Esophagus muscularis mucosa (tissue), 4 donors: Measurements from ENCODE around the gene COL4A6. TPM values are rescaled to one million over a fixed set of nuclear protein-coding genes. Genes with fewer than 3 reads are reported as not detected.

Experiments used
- DNase-seq: peaks from one replicate; pipeline ENCODE4 v3.0.0-alpha.2; 2017; ENCODE audit errors: extremely low spot score
- H3K27ac ChIP-seq, 4 donors: fragments of 200-600 bp; sonication (generic); replicated peaks in 1 of 4; 1 replicate in 3 of 4; 2 replicates in 1 of 4; pipeline ENCODE4 v1.5.1; 2016 to 2019; ENCODE audit warnings: mild to moderate bottlenecking in 1 of 4
- H3K27me3 ChIP-seq, 4 donors: fragments of 200-600 bp; sonication (generic); one replicate each; pipeline versions ENCODE4 v1.5.1 to v1.6.0; 2016 to 2019
- H3K36me3 ChIP-seq, 4 donors: fragments of 200-600 bp; sonication (generic); one replicate each; pipeline ENCODE4 v1.5.1; 2016 to 2019
- H3K4me1 ChIP-seq, 4 donors: fragments of 200-600 bp; sonication (generic); one replicate each; pipeline ENCODE4 v1.5.1; 2016 to 2019
- H3K4me3 ChIP-seq, 4 donors: fragments of 200-600 bp; sonication (generic); 1 replicate in 2 of 4; 2 replicates in 2 of 4; pipeline ENCODE4 v1.5.1; 2016 to 2019; ENCODE audit warnings: mild to moderate bottlenecking in 4 of 4, moderate library complexity in 1 of 4
- H3K9me3 ChIP-seq, 4 donors: fragments of 200-600 bp; sonication (generic); 1 replicate in 3 of 4; 2 replicates in 1 of 4; pipeline ENCODE4 v1.5.1; 2016 to 2019
- CTCF ChIP-seq, 3 experiments: fragments of 200-600 bp in 2 of 3; fragments of 450-650 bp in 1 of 3; sonication (generic) in 2 of 3; IDR thresholded peaks; one replicate each; pipeline ENCODE4 v1.5.1; 2017 to 2019; ENCODE audit warnings: antibody characterized with exemption in 3 of 3, mild to moderate bottlenecking in 2 of 3, moderate library complexity in 1 of 3
- EP300 ChIP-seq: sonication (generic); formaldehyde crosslinking; IDR thresholded peaks from one replicate; pipeline ENCODE4 v1.6.1; 2017; ENCODE audit warnings: antibody characterized with exemption
- POLR2A ChIP-seq: fragments of 450-650 bp; IDR thresholded peaks from one replicate; pipeline ENCODE4 v1.6.1; 2017; ENCODE audit warnings: antibody characterized with exemption, moderate library complexity, mild to moderate bottlenecking, low read depth
- POLR2AphosphoS5 ChIP-seq, 2 donors: sonication (generic); formaldehyde crosslinking; IDR thresholded peaks; one replicate each; pipeline ENCODE4 v1.6.1; 2017; ENCODE audit warnings: antibody characterized with exemption in 2 of 2
- WGBS: methylation state at CpG from one replicate; pipeline ENCODE4 v1.1.5; 2018; 5-methylcytosine and 5-hydroxymethylcytosine counted together
- intact Hi-C: fragments of 100-400 bp; cut with DNase I; formaldehyde crosslinking; loops from one replicate; pipeline ENCODE4 v1.15.1; 2023
- total RNA-seq, 4 donors: library from RNA; depleted of rRNA; stranded (reverse); fragments of >200 nt; gene quantifications; one replicate each; pipeline versions ENCODE4 v1.1.0 to v1.2.1, GENCODE V29; 2016

The COL4A6 gene
- total RNA-seq, 4 donors from 2014 or later, result 126 to 192 (median 164) TPM

- TF ChIP-seq CTCF (IDR thresholded peaks at IDR 0.05) (no peak), POLR2A (no peak), POLR2AphosphoS5 (IDR thresholded peaks at IDR 0.05) (no peak), EP300 (no peak)
- peak overlapping the region in 1 of 4 donors; percentile 5 for H3K4me3 ChIP-seq
- no peaks in the 10 kb centered on the region for H3K27me3 ChIP-seq
- DNase-seq, result no peak
- peak overlapping the region in 3 of 4 donors; percentile 31 to 58 (median 56) for H3K27ac ChIP-seq
- no peaks in the 10 kb centered on the region for H3K36me3 ChIP-seq
- peaks cover 0 to 42% (median 7%) of the 10 kb centered on the region in 4 donors for H3K4me1 ChIP-seq
- intact Hi-C loops, result no loop called here
- 43% methylated on average over 3 of the region's 3 CpGs for WGBS
- no peaks in the 10 kb centered on the region for H3K9me3 ChIP-seq
Measured at GRCh38 chrX:108464604-108465003, 26.4 kb upstream of the COL4A6 start.

GRCh38 chrX:108456971-108457477 lies 18.8 kb upstream of the COL4A6 start:
- Histone ChIP-seq H3K36me3 (no peaks in the 10 kb centered on the region), H3K27me3 (no peaks in the 10 kb centered on the region), H3K9me3 (no peaks in the 10 kb centered on the region), H3K4me1 (peaks cover 0 to 12% (median 0%) of the 10 kb centered on the region in 4 donors), H3K27ac (peak overlapping the region in 2 of 4 donors; percentile 62 to 67), H3K4me3 (no peak overlapping the region)
- intact Hi-C loops, result no loop called here
- whole genome bisulfite sequencing, result 38% methylated on average over 4 of the region's 4 CpGs
- no peak for TF ChIP-seq EP300
- no peak for TF ChIP-seq CTCF (IDR thresholded peaks at IDR 0.05)
- no peak for TF ChIP-seq POLR2AphosphoS5 (IDR thresholded peaks at IDR 0.05)
- TF ChIP-seq POLR2A, result no peak
- DNase-seq, result no peak

- no peaks in the 10 kb centered on the region for H3K36me3 ChIP-seq
- WGBS, result 66% methylated on average over 3 of the region's 3 CpGs
- H3K4me3 ChIP-seq, result no peak overlapping the region
- intact Hi-C loops, result no loop called here
- no peaks in the 10 kb centered on the region for H3K9me3 ChIP-seq
- DNase-seq, result no peak
- H3K27ac ChIP-seq, result peak overlapping the region in 1 of 4 donors; percentile 13
- no peaks in the 10 kb centered on the region for H3K27me3 ChIP-seq
- TF ChIP-seq EP300, result no peak
- TF ChIP-seq POLR2AphosphoS5 (IDR thresholded peaks at IDR 0.05), result no peak
- no peak for TF ChIP-seq POLR2A
- no peak for TF ChIP-seq CTCF (IDR thresholded peaks at IDR 0.05)
- H3K4me1 ChIP-seq, result peaks cover 0 to 12% (median 0%) of the 10 kb centered on the region in 4 donors
Measured at GRCh38 chrX:108453841-108454240, 15.6 kb upstream of the COL4A6 start.

DNA sequence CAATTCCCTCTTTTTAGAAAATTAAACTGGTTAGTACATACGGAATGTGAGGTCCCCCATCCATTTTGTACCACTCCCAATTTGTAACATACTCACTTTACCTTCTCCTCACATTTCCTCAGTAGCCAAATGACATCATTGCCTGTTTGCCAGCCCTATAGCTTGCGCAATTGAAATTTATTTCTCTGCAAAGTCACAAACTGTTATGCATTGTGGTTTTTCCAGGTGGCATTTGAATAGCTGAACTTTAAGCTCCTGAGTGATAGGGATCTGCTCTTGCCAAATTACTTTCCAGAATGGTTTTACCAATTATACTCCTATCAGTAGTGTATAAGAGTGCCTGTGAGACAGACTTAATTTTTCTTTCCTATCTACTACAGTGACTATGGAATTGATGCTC lies 9.1 kb upstream of the COL4A6 start:
- Histone ChIP-seq H3K4me1 (peaks cover 0 to 24% (median 2%) of the 10 kb centered on the region in 4 donors), H3K27me3 (no peaks in the 10 kb centered on the region), H3K36me3 (no peaks in the 10 kb centered on the region), H3K27ac (peak overlapping the region; percentile 23 to 42 (median 32)), H3K9me3 (no peaks in the 10 kb centered on the region), H3K4me3 (no peak overlapping the region)
- DNase-seq, result no peak
- TF ChIP-seq POLR2A (no peak), EP300 (no peak), CTCF (IDR thresholded peaks at IDR 0.05) (no peak), POLR2AphosphoS5 (IDR thresholded peaks at IDR 0.05) (no peak)
- intact Hi-C loops, result no loop called here
- 45% methylated on average over 2 of the region's 2 CpGs for WGBS
